HFFc6 (cell line): Measurements from ENCODE around the gene HTD2. TPM values are rescaled to one million over a fixed set of nuclear protein-coding genes. Genes with fewer than 3 reads are reported as not detected.
"Not testable (repeated sequence)": the region's sequence is repeated elsewhere in the genome, so short reads cannot be mapped to it uniquely, and the experiment has no call there.

Source experiments
- DNase-seq: peaks from one replicate; pipeline ENCODE4 v3.0.0-alpha.2; 2018
- H3K27ac Mint-ChIP-seq: 2 replicates; pipeline ENCODE4 v1.8.0; 2020; ENCODE audit warnings: mild to moderate bottlenecking, mixed read lengths
- H3K27me3 Mint-ChIP-seq: 2 replicates; pipeline ENCODE4 v1.8.0; 2021; ENCODE audit warnings: mild to moderate bottlenecking, moderate library complexity, mixed read lengths; ENCODE audit not compliant: insufficient read depth
- H3K36me3 Mint-ChIP-seq: 2 replicates; pipeline ENCODE4 v1.8.0; 2021; ENCODE audit warnings: low read depth, mixed read lengths
- H3K4me1 Mint-ChIP-seq: 2 replicates; pipeline ENCODE4 v1.8.0; 2020; ENCODE audit warnings: low read depth, mixed read lengths
- H3K4me3 Mint-ChIP-seq: 2 replicates; pipeline ENCODE4 v1.8.0; 2020; ENCODE audit warnings: mild to moderate bottlenecking, moderate library complexity, mixed read lengths
- H3K9me3 Mint-ChIP-seq: 2 replicates; pipeline ENCODE4 v1.8.0; 2020; ENCODE audit warnings: mild to moderate bottlenecking, mixed read lengths
- CTCF ChIP-seq: fragments of 200-600 bp; sonication (generic); IDR thresholded peaks from 2 replicates; pipeline ENCODE4 v1.5.0; 2021; ENCODE audit warnings: antibody characterized with exemption, mild to moderate bottlenecking
- total RNA-seq, 6 experiments: library from RNA; stranded (reverse); fragmentation: NEBNext Ultra II Directional; extraction: Animal tissue kit (Norgen Biotek cat#: 25700); gene quantifications; 2 replicates in 1 of 6; 3 replicates in 5 of 6; pipeline ENCODE4 v1.2.3, GENCODE V29; 2021

HTD2 gene
- total RNA-seq, 6 experiments from 2014 or later, result 5.1 to 8.7 (median 6.3) TPM

- H3K4me1 Mint-ChIP-seq, result peaks cover 32% of the 10 kb centered on the region
- H3K4me3 Mint-ChIP-seq, result no peak overlapping the region
- peak overlapping the region; percentile 28; the same call in 1 of the 2 replicates for H3K27ac Mint-ChIP-seq
- no peak for TF ChIP-seq CTCF
- peaks cover 40% of the 10 kb centered on the region for H3K36me3 Mint-ChIP-seq
- no peaks in the 10 kb centered on the region for H3K27me3 Mint-ChIP-seq
- no peaks in the 10 kb centered on the region for H3K9me3 Mint-ChIP-seq
- DNase-seq, result peak; percentile 25
Observed at GRCh38 chr3:58274027-58274614, 32.2 kb upstream of the HTD2 start.

GRCh38 chr3:58281069-58281468 is 25.3 kb upstream of the HTD2 start:
- Mint-ChIP-seq H3K4me3 (no peak overlapping the region), H3K4me1 (no peaks in the 10 kb centered on the region), H3K27ac (no peak overlapping the region), H3K9me3 (no peaks in the 10 kb centered on the region), H3K27me3 (peaks cover 1% of the 10 kb centered on the region; the same call in 1 of the 2 replicates), H3K36me3 (peaks cover 33% of the 10 kb centered on the region)
- TF ChIP-seq CTCF, result no peak
- DNase-seq, result no peak

- H3K27ac Mint-ChIP-seq, result no peak overlapping the region
- peaks cover 1% of the 10 kb centered on the region; the same call in 1 of the 2 replicates for H3K27me3 Mint-ChIP-seq
- no peak for TF ChIP-seq CTCF
- no peaks in the 10 kb centered on the region for H3K4me1 Mint-ChIP-seq
- no peak overlapping the region for H3K4me3 Mint-ChIP-seq
- no peak for DNase-seq
- no peaks in the 10 kb centered on the region for H3K9me3 Mint-ChIP-seq
- H3K36me3 Mint-ChIP-seq, result peaks cover 7% of the 10 kb centered on the region
Observed at GRCh38 chr3:58285334-58285733, 21.0 kb upstream of the HTD2 start.

GRCh38 chr3:58287354-58287753 is 19.0 kb upstream of the HTD2 start:
- no peak overlapping the region for H3K27ac Mint-ChIP-seq
- H3K9me3 Mint-ChIP-seq, result no peaks in the 10 kb centered on the region
- peaks cover 7% of the 10 kb centered on the region for H3K36me3 Mint-ChIP-seq

GRCh38 chr3:58288011-58288728 is 18.1 kb upstream of the HTD2 start:
- H3K4me1 Mint-ChIP-seq, result no peaks in the 10 kb centered on the region
- H3K36me3 Mint-ChIP-seq, result peaks cover 7% of the 10 kb centered on the region
- no peak overlapping the region for H3K4me3 Mint-ChIP-seq
- no peaks in the 10 kb centered on the region for H3K9me3 Mint-ChIP-seq
- H3K27me3 Mint-ChIP-seq, result no peaks in the 10 kb centered on the region; the same call in 1 of the 2 replicates
- no peak overlapping the region for H3K27ac Mint-ChIP-seq
- TF ChIP-seq CTCF, result peak; percentile 43
- no peak for DNase-seq

More at GRCh38 chr3:58287354-58287753, 19.0 kb upstream of the HTD2 start:
- no peak overlapping the region for H3K4me3 Mint-ChIP-seq
- no peak for TF ChIP-seq CTCF
- H3K27me3 Mint-ChIP-seq, result peaks cover 1% of the 10 kb centered on the region; the same call in 1 of the 2 replicates
- no peak for DNase-seq
- no peaks in the 10 kb centered on the region for H3K4me1 Mint-ChIP-seq

- not testable (repeated sequence) for H3K9me3 Mint-ChIP-seq, DNase-seq, H3K27ac Mint-ChIP-seq, H3K4me3 Mint-ChIP-seq, H3K36me3 Mint-ChIP-seq, H3K4me1 Mint-ChIP-seq, H3K27me3 Mint-ChIP-seq
Observed at GRCh38 chr3:58288964-58289613, 17.2 kb upstream of the HTD2 start.

GRCh38 chr3:58290446-58290845 is 15.9 kb upstream of the HTD2 start:
- not testable (repeated sequence) for H3K27ac Mint-ChIP-seq, H3K27me3 Mint-ChIP-seq, H3K36me3 Mint-ChIP-seq, H3K4me1 Mint-ChIP-seq, H3K9me3 Mint-ChIP-seq, DNase-seq, H3K4me3 Mint-ChIP-seq
